IPS-18a (cell line): Measurements from ENCODE around the gene RNF41.

ENCODE experiments used
- H3K27ac ChIP-seq: one replicate; pipeline ENCODE4 v1.5.1; 2013; ENCODE audit warnings: low read length
- H3K27me3 ChIP-seq: one replicate; pipeline ENCODE4 v1.6.1; 2013; ENCODE audit warnings: mild to moderate bottlenecking, low read length; ENCODE audit not compliant: control insufficient read depth, insufficient read depth
- H3K36me3 ChIP-seq: one replicate; pipeline ENCODE4 v1.6.1; 2013; ENCODE audit warnings: low read depth, low read length; ENCODE audit not compliant: control insufficient read depth
- H3K4me1 ChIP-seq: one replicate; pipeline ENCODE4 v1.6.1; 2013; ENCODE audit warnings: low read depth, low read length; ENCODE audit not compliant: control insufficient read depth
- H3K4me3 ChIP-seq: one replicate; pipeline ENCODE4 v1.5.1; 2013; ENCODE audit warnings: low read length
- H3K9ac ChIP-seq: one replicate; pipeline ENCODE4 v1.6.1; 2013; ENCODE audit warnings: mild to moderate bottlenecking, low read length, moderate library complexity
- H3K9me3 ChIP-seq: one replicate; pipeline ENCODE4 v1.6.1; 2013; ENCODE audit warnings: low read depth, low read length; ENCODE audit not compliant: control insufficient read depth

RNF41 gene

GRCh38 chr12:56258068-56258819 is 36.5 kb upstream of the RNF41 start, which contains the start of gene ANKRD52:
TSS of gene ANKRD52 (minus strand) at chr12:56258384. CDS start at chr12:56258269, 115 bp downstream.
- Histone ChIP-seq H3K9ac (peak within 1 kb of the TSS; percentile 75), H3K27ac (peak within 1 kb of the TSS; percentile 74), H3K4me1 (peaks cover 17% of the 10 kb centered on the region), H3K36me3 (peaks cover 25% of the 10 kb centered on the region), H3K4me3 (peak within 1 kb of the TSS; percentile 95), H3K27me3 (no peaks in the 10 kb centered on the region), H3K9me3 (no peaks in the 10 kb centered on the region)

GRCh38 chr12:56257491-56258067 is 35.9 kb upstream of the RNF41 start:
- Histone ChIP-seq H3K4me3 (peak overlapping the region; percentile 95), H3K27ac (no peak overlapping the region), H3K27me3 (no peaks in the 10 kb centered on the region), H3K9ac (peak overlapping the region; percentile 62), H3K36me3 (peaks cover 32% of the 10 kb centered on the region), H3K4me1 (peaks cover 17% of the 10 kb centered on the region), H3K9me3 (no peaks in the 10 kb centered on the region)

GRCh38 chr12:56257071-56257470 is 35.3 kb upstream of the RNF41 start:
- peak overlapping the region; percentile 95 for H3K4me3 ChIP-seq
- peaks cover 17% of the 10 kb centered on the region for H3K4me1 ChIP-seq
- H3K9me3 ChIP-seq, result no peaks in the 10 kb centered on the region
- H3K27me3 ChIP-seq, result no peaks in the 10 kb centered on the region
- peaks cover 37% of the 10 kb centered on the region for H3K36me3 ChIP-seq
- H3K9ac ChIP-seq, result peak overlapping the region; percentile 62
- H3K27ac ChIP-seq, result no peak overlapping the region

GRCh38 chr12:56256326-56256960 is 34.7 kb upstream of the RNF41 start:
- H3K9ac ChIP-seq, result no peak overlapping the region

GRCh38 chr12:56255671-56256070 is 33.9 kb upstream of the RNF41 start:
- H3K36me3 ChIP-seq, result peaks cover 46% of the 10 kb centered on the region
- no peak overlapping the region for H3K9ac ChIP-seq
- H3K4me1 ChIP-seq, result peaks cover 17% of the 10 kb centered on the region
- H3K27ac ChIP-seq, result no peak overlapping the region
- H3K27me3 ChIP-seq, result no peaks in the 10 kb centered on the region
- no peaks in the 10 kb centered on the region for H3K9me3 ChIP-seq
- H3K4me3 ChIP-seq, result no peak overlapping the region

More at GRCh38 chr12:56256326-56256960, 34.7 kb upstream of the RNF41 start:
- H3K4me1 ChIP-seq, result peaks cover 17% of the 10 kb centered on the region
- peaks cover 43% of the 10 kb centered on the region for H3K36me3 ChIP-seq
- H3K27me3 ChIP-seq, result no peaks in the 10 kb centered on the region
- no peak overlapping the region for H3K27ac ChIP-seq
- H3K9me3 ChIP-seq, result no peaks in the 10 kb centered on the region
- peak overlapping the region; percentile 95 for H3K4me3 ChIP-seq

- peaks cover 13% of the 10 kb centered on the region for H3K4me1 ChIP-seq
- H3K27ac ChIP-seq, result no peak overlapping the region
- H3K9me3 ChIP-seq, result no peaks in the 10 kb centered on the region
- H3K4me3 ChIP-seq, result no peak overlapping the region
- no peak overlapping the region for H3K9ac ChIP-seq
- H3K36me3 ChIP-seq, result peaks cover 61% of the 10 kb centered on the region
- no peaks in the 10 kb centered on the region for H3K27me3 ChIP-seq
Measured at GRCh38 chr12:56253091-56253490, 31.4 kb upstream of the RNF41 start.

- no peaks in the 10 kb centered on the region for H3K27me3 ChIP-seq
- no peak overlapping the region for H3K27ac ChIP-seq
- H3K9ac ChIP-seq, result no peak overlapping the region
- H3K4me1 ChIP-seq, result peaks cover 13% of the 10 kb centered on the region
- no peak overlapping the region for H3K4me3 ChIP-seq
- H3K36me3 ChIP-seq, result peaks cover 65% of the 10 kb centered on the region
- no peaks in the 10 kb centered on the region for H3K9me3 ChIP-seq
Measured at GRCh38 chr12:56252649-56253048, 30.9 kb upstream of the RNF41 start.

GRCh38 chr12:56248711-56249110 is 27.0 kb upstream of the RNF41 start:
- H3K27ac ChIP-seq, result no peak overlapping the region

GRCh38 chr12:56247923-56248322 is 26.2 kb upstream of the RNF41 start:
- peaks cover 79% of the 10 kb centered on the region for H3K36me3 ChIP-seq
- no peaks in the 10 kb centered on the region for H3K27me3 ChIP-seq
- H3K9ac ChIP-seq, result no peak overlapping the region
- H3K27ac ChIP-seq, result no peak overlapping the region
- no peaks in the 10 kb centered on the region for H3K4me1 ChIP-seq
- no peaks in the 10 kb centered on the region for H3K9me3 ChIP-seq
- H3K4me3 ChIP-seq, result no peak overlapping the region

More at GRCh38 chr12:56248711-56249110, 27.0 kb upstream of the RNF41 start:
- Histone ChIP-seq H3K9ac (no peak overlapping the region), H3K4me1 (no peaks in the 10 kb centered on the region), H3K27me3 (no peaks in the 10 kb centered on the region), H3K36me3 (peaks cover 80% of the 10 kb centered on the region), H3K9me3 (no peaks in the 10 kb centered on the region), H3K4me3 (no peak overlapping the region)

GRCh38 chr12:56244494-56244893 is 22.8 kb upstream of the RNF41 start:
- no peak overlapping the region for H3K9ac ChIP-seq
- H3K27ac ChIP-seq, result no peak overlapping the region
- no peak overlapping the region for H3K4me3 ChIP-seq
- peaks cover 75% of the 10 kb centered on the region for H3K36me3 ChIP-seq
- no peaks in the 10 kb centered on the region for H3K4me1 ChIP-seq
- H3K27me3 ChIP-seq, result no peaks in the 10 kb centered on the region
- no peaks in the 10 kb centered on the region for H3K9me3 ChIP-seq

GRCh38 chr12:56243731-56244181 is 22.0 kb upstream of the RNF41 start:
- no peak overlapping the region for H3K9ac ChIP-seq
- no peak overlapping the region for H3K27ac ChIP-seq

More at GRCh38 chr12:56243731-56244181, 22.0 kb upstream of the RNF41 start:
- no peak overlapping the region for H3K4me3 ChIP-seq
- H3K9me3 ChIP-seq, result no peaks in the 10 kb centered on the region
- no peaks in the 10 kb centered on the region for H3K27me3 ChIP-seq
- H3K36me3 ChIP-seq, result peaks cover 69% of the 10 kb centered on the region
- H3K4me1 ChIP-seq, result no peaks in the 10 kb centered on the region
